Measurements from ENCODE around the gene ADGRE1.

The ADGRE1 gene

GRCh38 chr19:6886277-6886897 is 992 bp upstream of the ADGRE1 start:
- Histone ChIP-seq H3K36me3 (ENCODE audit: low read length) (no peaks in the 10 kb centered on the region), H3K9me2 (replicated peaks; ENCODE audit: insufficient read depth, low read length) (no peaks in the 10 kb centered on the region), H4K20me1 (ENCODE audit: low read depth, low read length) (no peaks in the 10 kb centered on the region), H3K9ac (ENCODE audit: low read length) (no peak overlapping the region), H3K4me3 (ENCODE audit: insufficient read depth, low read length, poor library complexity, severe bottlenecking) (no peak overlapping the region), H3F3A (ENCODE audit: insufficient read depth) (no peaks in the 10 kb centered on the region), H3K79me2 (ENCODE audit: insufficient read depth, low read length) (no peaks in the 10 kb centered on the region), H3K27ac (ENCODE audit: low read depth, low read length) (no peak overlapping the region), H2AFZ (ENCODE audit: low read depth, low read length, severe bottlenecking) (no peak overlapping the region), H3K4me2 (ENCODE audit: low read depth, low read length, poor library complexity, severe bottlenecking) (no peak overlapping the region), H3K9me3 (ENCODE audit: insufficient read depth, low read length) (no peaks in the 10 kb centered on the region), H3K27me3 (ENCODE audit: low read length) (no peaks in the 10 kb centered on the region)
- TF ChIP-seq CTCF (IDR thresholded peaks at IDR 0.05; ENCODE audit: insufficient read depth, low read length, poor library complexity, severe bottlenecking) (no peak), EZH2phosphoT487 (conservative IDR thresholded peaks at IDR 0.05; ENCODE audit: low read length) (no peak)

GRCh38 chr19:6888967-6889366 is 1.6 kb downstream of the ADGRE1 start:
- Histone ChIP-seq H3K36me3 (ENCODE audit: low read length) (no peaks in the 10 kb centered on the region), H2AFZ (ENCODE audit: low read depth, low read length, severe bottlenecking) (no peak overlapping the region), H3K79me2 (ENCODE audit: insufficient read depth, low read length) (no peaks in the 10 kb centered on the region), H4K20me1 (ENCODE audit: low read depth, low read length) (no peaks in the 10 kb centered on the region), H3K9me2 (replicated peaks; ENCODE audit: insufficient read depth, low read length) (no peaks in the 10 kb centered on the region), H3K9me3 (ENCODE audit: insufficient read depth, low read length) (no peaks in the 10 kb centered on the region), H3K27ac (ENCODE audit: low read depth, low read length) (no peak overlapping the region), H3K27me3 (ENCODE audit: low read length) (no peaks in the 10 kb centered on the region), H3F3A (ENCODE audit: insufficient read depth) (no peaks in the 10 kb centered on the region), H3K4me3 (ENCODE audit: insufficient read depth, low read length, poor library complexity, severe bottlenecking) (no peak overlapping the region), H3K4me2 (ENCODE audit: low read depth, low read length, poor library complexity, severe bottlenecking) (no peak overlapping the region), H3K9ac (ENCODE audit: low read length) (no peak overlapping the region)
- TF ChIP-seq CTCF (IDR thresholded peaks at IDR 0.05; ENCODE audit: insufficient read depth, low read length, poor library complexity, severe bottlenecking) = no peak
- no peak for TF ChIP-seq EZH2phosphoT487 (conservative IDR thresholded peaks at IDR 0.05; ENCODE audit: low read length)

GRCh38 chr19:6890401-6890913 is 3.1 kb downstream of the ADGRE1 start:
- Histone ChIP-seq H2AFZ (ENCODE audit: low read depth, low read length, severe bottlenecking) (no peak overlapping the region), H3K27ac (ENCODE audit: low read depth, low read length) (no peak overlapping the region), H3F3A (ENCODE audit: insufficient read depth) (no peaks in the 10 kb centered on the region), H3K4me3 (ENCODE audit: insufficient read depth, low read length, poor library complexity, severe bottlenecking) (no peak overlapping the region), H3K4me2 (ENCODE audit: low read depth, low read length, poor library complexity, severe bottlenecking) (no peak overlapping the region), H3K9ac (ENCODE audit: low read length) (no peak overlapping the region), H3K36me3 (ENCODE audit: low read length) (no peaks in the 10 kb centered on the region), H3K79me2 (ENCODE audit: insufficient read depth, low read length) (no peaks in the 10 kb centered on the region), H4K20me1 (ENCODE audit: low read depth, low read length) (no peaks in the 10 kb centered on the region), H3K27me3 (ENCODE audit: low read length) (no peaks in the 10 kb centered on the region), H3K9me2 (replicated peaks; ENCODE audit: insufficient read depth, low read length) (no peaks in the 10 kb centered on the region), H3K9me3 (ENCODE audit: insufficient read depth, low read length) (no peaks in the 10 kb centered on the region)
- TF ChIP-seq EZH2phosphoT487 (conservative IDR thresholded peaks at IDR 0.05; ENCODE audit: low read length) = no peak
- no peak for TF ChIP-seq CTCF (IDR thresholded peaks at IDR 0.05; ENCODE audit: insufficient read depth, low read length, poor library complexity, severe bottlenecking)
